Measurements from ENCODE around the gene SEC14L2.

DNA sequence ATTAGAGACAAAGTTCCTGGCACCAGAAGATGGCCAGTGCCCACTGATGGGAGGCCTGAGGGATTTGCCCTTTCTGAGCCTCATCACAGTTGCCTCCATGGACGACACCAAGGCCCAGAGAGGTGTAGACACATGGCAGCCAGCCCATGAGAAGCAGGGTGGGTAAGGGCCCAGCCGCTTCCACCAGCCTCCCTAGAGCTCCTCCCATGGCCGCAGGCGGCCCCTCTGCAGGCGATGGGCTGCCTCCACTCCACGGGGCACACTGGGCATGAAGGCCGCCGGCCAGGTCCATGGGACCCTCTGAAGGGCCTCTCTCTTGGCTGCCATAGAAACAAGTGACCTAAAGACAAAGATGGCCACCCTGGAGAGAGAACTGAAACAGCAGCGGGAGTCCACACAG is 25.5 kb upstream of the SEC14L2 start:
- TF ChIP-seq, protein P1, sequence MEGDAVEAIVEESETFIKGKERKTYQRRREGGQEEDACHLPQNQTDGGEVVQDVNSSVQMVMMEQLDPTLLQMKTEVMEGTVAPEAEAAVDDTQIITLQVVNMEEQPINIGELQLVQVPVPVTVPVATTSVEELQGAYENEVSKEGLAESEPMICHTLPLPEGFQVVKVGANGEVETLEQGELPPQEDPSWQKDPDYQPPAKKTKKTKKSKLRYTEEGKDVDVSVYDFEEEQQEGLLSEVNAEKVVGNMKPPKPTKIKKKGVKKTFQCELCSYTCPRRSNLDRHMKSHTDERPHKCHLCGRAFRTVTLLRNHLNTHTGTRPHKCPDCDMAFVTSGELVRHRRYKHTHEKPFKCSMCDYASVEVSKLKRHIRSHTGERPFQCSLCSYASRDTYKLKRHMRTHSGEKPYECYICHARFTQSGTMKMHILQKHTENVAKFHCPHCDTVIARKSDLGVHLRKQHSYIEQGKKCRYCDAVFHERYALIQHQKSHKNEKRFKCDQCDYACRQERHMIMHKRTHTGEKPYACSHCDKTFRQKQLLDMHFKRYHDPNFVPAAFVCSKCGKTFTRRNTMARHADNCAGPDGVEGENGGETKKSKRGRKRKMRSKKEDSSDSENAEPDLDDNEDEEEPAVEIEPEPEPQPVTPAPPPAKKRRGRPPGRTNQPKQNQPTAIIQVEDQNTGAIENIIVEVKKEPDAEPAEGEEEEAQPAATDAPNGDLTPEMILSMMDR (IDR thresholded peaks at IDR 0.05), result no peak
- no peak for TF ChIP-seq EZH2 (IDR thresholded peaks at IDR 0.05)
